Measurements from ENCODE around the gene LRRC55.

The LRRC55 gene

DNA sequence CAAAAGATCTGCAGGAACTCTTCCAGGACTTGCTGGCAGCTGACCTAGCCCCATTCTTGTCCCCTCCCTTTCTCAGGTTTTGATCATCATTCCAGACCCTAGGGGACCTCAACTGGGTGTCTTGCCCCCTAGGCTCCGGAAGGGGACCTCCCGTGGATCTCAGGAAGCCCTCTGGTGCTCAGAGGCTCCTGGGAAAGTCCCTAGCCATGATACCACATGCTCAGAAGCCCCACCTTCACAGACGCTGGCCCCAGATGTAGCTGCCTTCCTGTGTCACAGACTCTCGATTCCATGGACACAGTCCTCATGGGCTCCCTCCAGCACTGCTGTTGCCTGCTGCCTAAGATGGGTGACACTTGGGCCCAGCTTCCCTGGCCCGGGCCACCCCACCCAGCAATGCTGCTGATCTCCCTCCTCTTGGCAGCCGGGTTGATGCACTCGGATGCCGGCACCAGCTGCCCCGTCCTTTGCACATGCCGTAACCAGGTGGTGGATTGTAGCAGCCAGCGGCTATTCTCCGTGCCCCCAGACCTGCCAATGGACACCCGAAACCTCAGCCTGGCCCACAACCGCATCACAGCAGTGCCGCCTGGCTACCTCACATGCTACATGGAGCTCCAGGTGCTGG is at the start of gene LRRC55:
TSS of gene LRRC55 (plus strand) at position 276 of the 628 bp plus-strand sequence. CDS start at position 346, 70 bp downstream.
- no peak for DNase-seq

DNA sequence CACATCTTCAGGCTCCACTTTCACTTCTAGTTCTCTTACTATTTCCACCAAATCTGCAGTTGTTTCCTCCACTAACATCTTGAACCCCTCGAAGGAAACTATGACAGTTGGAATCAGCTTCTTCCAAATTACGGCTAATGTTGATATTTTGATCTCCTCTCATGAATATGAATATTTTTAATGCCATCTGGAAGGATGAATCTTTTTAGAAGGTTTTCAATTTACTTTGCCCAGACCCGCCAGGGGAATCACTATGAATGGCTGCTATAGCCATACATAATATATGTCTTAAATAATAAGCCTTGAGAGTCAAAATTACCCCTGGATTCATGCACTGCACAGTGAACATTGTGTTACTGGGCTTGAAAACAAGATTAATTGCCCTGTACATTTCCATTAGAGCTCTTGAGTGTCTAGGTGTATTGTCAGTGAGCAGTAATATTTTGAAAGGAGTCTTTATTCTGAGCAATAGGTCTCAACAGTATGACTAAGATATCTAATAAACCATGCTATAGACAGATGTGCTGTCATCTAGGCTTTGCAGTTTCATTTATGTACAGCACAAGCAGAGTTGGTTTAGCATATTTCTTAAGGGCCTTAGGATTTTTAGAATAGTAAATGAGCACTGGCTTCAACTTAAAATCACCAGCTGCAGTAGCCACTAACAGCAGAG is 48.3 kb upstream of the LRRC55 start:
- no peak for DNase-seq

GRCh38 chr11:57134284-57134683 is 47.5 kb upstream of the LRRC55 start:
- no peak for DNase-seq

DNA sequence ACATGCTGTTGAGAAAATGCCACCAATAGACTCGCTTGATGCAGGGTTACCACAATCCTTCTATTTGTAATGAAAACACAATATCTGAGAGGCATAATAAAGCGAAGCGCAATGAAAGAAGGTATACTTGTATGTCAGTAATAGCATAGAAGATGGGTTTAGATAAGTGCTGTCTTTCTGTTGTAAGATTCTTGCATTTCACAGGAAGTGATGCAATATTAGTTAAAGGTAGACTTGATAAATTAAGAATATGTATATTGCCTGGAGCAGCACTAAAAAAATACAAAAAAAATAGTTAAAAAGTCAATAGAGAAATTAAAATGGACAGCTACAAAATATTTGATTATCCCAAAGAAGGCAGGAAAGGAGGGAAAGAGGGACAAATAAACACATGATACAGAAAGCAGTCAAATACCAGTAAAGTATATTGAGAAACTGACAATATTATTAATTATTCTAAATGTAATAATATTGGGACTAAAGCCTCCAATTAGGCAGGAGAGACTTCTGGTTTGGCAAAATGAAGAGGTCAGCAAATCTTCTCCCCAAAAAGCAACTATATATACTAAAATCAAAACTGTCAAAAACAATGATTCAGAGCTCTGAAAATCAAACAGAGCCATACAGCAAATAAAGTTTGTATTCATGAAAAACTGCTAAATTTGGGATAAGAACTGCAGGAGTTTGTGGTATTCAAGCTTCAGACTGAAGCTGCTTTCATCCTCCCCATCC is 46.6 kb upstream of the LRRC55 start:
- no peak for DNase-seq

DNA sequence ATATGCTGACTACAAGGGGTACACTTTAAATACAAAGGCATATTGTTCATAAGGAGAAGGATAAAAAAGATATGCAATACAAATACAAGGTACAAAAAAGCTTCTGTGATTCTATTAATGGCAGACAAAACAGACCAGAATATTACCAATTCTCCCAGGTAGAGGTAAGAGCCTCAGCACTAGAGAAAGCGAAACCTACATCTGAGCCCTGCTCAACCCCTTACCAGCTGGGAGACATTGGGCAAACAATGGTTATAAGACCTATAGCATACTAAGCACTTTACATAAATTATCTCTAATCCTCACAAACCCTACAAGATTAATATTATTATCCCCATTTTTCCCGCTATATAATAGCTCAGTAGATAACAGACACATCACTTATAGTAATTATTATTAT is 41.2 kb upstream of the LRRC55 start:
- no peak for DNase-seq

DNA sequence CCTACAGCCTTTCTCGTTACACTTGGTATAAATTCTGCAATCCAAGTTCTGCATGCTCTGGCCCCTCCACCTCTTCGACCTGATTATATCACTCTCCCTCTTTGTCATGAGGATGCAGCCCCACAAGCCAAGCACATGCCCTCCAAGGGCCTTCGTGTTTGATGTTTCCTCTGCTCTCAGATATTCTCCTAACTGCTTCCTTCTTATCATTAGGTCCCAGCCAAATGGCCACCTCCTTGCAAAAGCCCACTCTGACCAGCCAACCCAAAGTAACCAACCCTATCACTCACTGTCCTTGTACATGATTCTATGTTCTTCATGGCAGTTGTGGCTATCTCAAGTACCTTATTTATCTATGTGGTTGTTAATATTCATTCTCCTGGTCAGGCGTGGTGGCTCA is 38.3 kb upstream of the LRRC55 start:
- DNase-seq: no peak

GRCh38 chr11:57144075-57144474 is 37.7 kb upstream of the LRRC55 start:
- DNase-seq: no peak

DNA sequence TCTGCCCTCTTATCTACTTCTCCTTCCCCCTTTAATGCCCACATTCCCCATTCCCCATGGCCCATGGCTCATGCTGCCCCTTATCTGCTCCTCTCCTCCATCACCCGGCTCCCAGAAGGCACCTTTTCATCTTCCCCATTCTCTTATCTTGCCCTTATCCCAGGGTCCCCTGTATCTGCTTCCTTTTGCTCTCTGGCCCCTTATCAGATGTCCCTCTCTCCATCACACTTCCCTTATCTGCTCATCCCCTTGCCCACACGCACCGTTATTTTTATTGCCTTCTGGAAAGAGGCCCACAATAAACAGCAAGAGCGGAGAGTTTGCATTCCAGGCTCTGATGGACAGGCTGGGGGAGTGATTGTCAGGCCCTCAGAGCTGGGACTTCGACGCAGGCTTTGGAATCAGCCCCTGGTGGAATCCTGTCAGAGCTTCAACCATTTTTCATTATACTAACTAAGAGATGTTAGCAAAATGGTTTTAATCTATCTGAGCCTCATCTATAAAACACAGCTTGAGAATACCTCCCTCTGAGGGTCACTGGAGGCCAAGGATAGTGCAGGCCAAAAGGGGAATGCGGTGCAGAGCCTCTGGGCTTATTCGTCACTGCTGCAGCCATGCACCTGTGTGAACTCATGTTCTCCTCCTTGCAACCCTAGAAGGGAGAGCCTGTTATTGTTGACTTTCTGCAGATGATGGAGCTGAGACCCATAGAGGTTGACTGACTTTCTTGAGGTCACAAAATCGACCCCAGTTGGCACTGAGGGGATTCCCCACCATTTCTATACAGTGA is 37.0 kb upstream of the LRRC55 start:
- DNase-seq: no peak

DNA sequence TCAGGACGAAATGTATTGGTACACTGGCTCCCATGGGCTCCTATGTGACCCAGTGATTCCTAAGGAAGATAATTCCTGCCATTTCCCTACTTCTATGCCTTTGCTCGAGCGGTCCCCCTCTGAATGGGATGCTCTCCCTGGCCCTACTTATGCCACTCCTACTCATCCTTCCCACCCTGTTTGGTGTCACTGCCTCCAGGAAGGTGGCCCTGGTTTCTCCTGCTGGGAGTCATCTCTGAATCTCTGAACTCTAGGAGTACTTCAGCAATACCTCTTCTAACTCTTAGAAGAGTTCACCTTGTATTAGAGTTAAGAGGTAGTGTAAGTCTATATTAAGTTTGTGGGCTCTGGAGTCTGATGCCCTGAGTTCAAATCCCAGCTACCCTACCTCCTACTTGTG is 35.5 kb upstream of the LRRC55 start:
- no peak for DNase-seq

DNA sequence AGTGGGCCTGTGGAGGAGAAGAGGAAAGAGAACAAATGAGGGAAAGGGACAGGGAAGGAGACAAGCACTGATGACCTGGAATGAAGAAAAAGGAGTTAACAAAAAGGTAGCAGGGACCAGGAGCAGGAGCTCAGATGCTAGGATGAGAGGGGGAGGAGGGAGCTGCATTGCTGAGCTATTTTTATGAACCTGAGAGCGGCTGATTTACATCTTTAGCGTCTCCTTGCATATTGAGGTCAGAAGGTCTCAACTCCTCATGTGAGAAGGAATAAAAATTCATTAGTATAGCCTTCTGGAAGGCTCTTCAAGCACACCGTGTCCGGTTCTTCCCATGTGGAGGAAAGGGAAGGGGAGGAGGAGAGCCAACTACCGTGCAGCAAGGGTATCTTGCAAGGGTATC is 33.1 kb upstream of the LRRC55 start:
- no peak for DNase-seq

- no peak for DNase-seq
These were observed 31.3 kb upstream of the LRRC55 start for GRCh38 chr11:57150454-57150917.

GRCh38 chr11:57152134-57152533 is 29.6 kb upstream of the LRRC55 start:
- no peak for DNase-seq

DNA sequence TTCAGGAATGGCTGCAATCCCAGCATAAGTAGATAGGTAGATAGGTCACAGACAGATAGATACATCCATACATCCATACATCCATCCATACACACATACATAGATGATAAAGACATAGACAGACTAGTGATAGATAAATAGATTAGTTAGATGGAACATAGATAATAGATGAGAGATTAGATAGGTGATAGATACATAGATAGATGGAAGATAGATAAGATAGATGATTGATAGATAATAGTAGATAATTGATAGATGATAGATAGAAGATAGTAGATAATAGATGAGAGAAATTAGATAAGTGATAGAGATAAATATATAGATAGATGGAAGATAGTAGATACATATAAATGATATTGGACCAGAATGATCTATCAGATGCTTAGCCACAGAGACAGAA is 28.3 kb upstream of the LRRC55 start:
- no peak for DNase-seq

- DNase-seq: no peak
These were observed 27.0 kb upstream of the LRRC55 start for GRCh38 chr11:57154739-57155138.

DNA sequence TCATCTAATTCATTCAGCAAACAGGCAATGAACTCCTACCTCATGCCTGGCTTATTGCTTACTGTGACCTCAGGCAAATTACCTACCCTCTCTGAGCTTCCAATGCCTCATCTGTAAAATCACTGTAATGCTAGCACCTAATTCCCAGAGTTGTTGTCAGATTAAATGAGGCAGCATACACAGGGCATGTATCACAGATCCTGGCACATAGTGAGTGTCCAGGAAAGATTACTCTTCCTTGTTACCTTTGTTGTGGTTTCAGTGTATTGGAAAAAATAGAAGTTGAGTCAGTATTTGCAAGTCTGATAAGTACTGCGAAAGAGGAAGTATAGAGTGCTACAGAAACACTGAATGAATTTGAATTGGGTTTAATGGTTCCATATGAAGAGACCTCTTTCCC is 26.4 kb upstream of the LRRC55 start:
- DNase-seq: no peak

- DNase-seq: no peak
These were observed 25.7 kb upstream of the LRRC55 start for GRCh38 chr11:57155838-57156607.

- no peak for DNase-seq
These were observed 24.8 kb upstream of the LRRC55 start for GRCh38 chr11:57156928-57157327.

- no peak for DNase-seq
These were observed 24.1 kb upstream of the LRRC55 start for GRCh38 chr11:57157624-57158023.

DNA sequence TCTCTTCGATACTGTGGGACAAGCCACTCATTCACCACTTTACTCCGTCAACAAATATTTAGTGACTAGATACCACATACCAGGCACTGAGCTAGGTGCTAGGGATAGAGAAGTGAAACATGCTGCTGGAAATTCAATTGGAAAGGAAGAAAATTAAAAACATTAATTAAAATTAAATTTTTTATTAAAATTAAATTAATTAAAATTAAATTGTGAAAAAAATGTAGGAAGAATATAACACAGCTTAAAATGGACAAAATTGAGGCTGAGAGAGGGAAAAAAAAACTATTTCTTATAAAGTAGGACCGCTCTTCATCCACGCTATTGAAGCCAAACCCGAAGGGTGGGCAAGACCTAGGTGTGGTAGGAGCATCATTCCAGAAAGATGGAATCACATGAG is 23.6 kb upstream of the LRRC55 start:
- DNase-seq: no peak

GRCh38 chr11:57158599-57158998 is 23.2 kb upstream of the LRRC55 start:
- DNase-seq: no peak

- DNase-seq: no peak
These were observed 21.1 kb upstream of the LRRC55 start for GRCh38 chr11:57160665-57161064.

DNA sequence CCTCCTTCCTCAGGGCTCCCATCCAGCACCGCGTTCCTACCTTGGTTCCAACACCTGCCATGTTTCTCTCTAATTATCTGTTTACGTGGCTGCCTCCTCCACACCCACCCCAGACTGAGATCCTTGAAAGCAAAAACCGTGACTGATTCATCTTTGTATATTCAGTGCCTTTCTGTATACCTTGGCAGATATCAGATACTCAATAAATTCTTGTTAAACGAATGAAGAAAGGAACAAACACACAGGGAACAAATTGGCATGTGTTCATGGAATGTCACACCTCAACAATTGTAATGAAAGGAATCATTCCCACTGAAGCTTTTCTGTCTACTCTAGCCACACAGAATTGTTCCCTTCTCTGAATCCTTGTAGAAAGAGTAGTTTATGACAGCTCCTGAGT is 20.4 kb upstream of the LRRC55 start:
- no peak for DNase-seq

Measured in CD4-positive, alpha-beta T cell treated with Interleukin-1 beta for 1 hour (primary cell).